NCI-H446 treated with DMSO at 0.1 percent for 48 hours (cell line): ENCODE results near the gene MFAP3L.
"Not testable (repeated sequence)": the region's sequence is repeated elsewhere in the genome, so short reads cannot be mapped to it uniquely, and the experiment has no call there.

ENCODE experiments used
- DNase-seq: peaks from one replicate; lab custom pipeline; 2025; lab: John Stamatoyannopoulos, UW

MFAP3L gene

DNA sequence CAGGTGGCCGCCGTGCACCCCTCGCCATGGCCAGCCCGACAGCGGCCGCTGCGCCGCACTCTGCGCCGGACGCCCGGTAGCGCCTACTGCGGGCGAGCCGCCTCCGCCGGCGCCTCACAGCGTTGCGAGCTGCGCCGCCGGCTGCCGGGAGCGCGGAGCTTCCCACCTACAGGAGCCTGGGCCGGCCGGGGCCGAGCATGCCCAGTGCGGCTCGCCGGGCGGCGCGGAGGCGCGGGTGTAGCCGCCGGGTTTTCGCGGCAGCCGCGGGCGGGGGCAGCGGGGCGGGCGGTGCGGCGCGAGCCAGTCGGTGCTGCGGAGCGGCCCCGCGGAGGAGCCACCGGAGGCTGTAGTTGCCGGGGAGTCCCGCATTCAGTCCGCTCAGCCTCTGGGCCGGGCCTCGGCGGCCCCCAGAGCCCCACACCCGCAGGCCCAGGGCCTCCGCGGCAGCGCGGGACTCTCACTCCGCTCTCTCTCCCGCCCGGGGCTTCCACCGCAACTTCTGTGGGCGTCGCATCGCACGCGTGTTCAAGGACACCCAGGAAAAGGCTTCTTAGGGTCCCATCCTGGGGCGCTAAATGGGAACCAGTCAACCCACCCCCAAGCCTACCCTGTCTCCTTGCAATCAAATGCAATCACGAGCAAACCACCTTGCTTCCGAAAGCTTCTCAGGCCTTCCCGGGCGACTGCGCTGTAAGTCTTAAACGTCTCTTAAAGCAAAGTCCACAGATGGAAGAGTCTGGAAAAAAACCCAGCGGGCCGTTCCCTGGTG, at the start of gene MFAP3L:
Gene MFAP3L, minus strand, starts transcription at position 143 of the 769 bp plus-strand sequence. CDS start 20,518 bp downstream, outside the sequence.
- peak; percentile 73 for DNase-seq

DNA sequence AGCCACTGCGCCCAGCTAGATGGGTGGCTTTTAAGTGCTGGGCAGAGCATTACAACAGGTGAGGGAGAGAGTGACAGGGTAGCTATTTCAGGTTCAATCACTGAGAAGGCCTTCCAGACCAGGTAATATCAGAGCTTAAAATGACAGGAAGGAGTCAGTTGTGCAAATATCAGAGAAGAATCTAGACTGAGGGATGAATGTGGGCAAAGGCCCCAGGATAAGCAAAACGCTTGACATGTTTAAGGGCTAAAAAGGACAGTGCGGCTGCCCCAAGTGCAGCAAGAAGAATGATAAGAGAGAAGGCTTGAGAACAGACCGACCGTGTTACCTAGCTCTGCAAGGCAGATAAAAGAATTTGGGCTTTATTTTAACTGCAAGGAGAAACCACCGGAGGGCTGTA, 45.0 kb upstream of the MFAP3L start:
- no peak for DNase-seq

DNA sequence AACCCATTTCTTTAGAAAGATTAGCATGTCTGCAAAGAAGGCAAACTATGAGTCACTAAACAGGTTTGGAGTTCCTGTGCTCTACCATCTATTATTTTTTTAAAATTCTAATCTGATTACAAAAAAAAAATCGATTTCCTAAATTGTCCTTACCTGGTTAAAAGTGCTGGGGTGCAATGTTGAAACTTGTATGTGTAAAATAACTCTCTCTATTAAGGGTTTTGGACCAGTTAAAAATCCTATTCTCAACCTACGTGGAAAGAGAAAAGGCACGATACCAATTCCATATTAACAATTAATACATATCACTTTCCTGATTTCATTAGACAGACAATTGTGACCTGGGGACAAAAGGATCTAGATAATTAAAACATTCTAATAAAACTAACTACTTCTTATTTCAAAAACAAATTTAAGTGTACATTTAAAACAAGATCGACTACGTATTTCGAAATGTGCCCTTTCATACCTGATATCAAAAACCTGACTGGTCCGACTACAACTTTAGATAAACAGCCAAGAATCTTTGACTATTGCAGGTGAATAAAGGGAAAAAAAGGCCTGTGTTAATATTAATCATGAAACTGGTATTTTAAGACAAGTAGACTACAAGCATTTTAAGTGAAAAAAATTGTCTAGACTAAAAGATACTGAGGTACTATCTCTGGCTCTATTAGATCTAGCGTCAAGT, 42.4 kb upstream of the MFAP3L start:
- no peak for DNase-seq

DNA sequence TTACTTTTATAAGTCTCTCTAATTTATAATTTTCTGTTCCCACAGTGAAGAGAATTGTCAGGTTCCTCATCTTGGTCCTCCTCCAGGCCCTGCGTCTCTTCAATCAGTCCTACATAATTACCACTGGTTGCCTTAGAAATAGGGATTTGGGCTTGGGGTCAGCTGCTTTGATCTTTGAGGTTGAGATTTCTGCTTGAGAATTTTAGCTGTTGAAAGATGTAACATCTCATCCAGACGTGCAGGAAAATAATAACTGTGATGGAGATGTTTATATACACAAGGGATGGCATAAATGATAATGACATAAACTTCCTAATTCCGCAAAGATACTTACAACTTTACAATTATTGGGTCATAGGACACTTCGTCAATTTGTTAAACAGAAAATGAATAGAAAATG, 33.2 kb upstream of the MFAP3L start:
- no peak for DNase-seq

DNA sequence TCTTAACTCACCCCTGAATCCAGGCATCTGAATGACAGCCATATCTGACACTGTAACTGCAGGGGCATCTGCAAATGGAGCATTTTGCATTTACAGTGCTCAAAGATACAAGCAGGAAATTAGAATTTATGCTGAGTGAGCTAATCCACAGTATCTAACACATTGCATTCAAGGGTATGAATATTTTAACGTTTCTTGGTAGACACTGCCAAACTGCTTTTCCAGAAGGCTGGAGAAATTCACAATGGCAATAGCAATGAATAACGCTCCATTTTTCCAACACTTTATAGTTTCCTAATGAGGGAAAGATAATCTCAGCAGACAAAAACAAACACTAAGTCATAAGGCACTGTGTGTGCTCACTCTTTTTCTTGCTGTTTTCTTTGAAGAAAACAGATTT, 32.6 kb upstream of the MFAP3L start:
- DNase-seq = no peak

DNA sequence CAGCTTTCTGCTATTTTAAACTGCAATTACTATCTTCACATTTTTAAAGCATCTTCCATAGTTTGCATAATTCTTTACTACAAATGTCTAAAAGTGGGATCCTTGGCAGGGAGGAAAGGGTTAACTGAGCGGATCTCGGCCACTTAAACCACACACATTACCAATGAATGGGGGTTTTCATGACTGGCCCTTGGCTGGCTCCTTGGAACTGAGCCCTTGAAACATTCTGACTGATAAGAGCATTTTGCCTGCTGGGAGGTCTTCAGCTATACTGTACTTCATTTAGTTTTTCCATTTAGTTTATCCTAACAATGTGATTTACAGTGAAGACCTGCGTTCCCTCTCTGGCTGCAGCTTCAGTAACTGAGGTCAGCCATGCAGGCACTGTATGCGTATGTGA, 31.7 kb upstream of the MFAP3L start:
- no peak for DNase-seq

DNA sequence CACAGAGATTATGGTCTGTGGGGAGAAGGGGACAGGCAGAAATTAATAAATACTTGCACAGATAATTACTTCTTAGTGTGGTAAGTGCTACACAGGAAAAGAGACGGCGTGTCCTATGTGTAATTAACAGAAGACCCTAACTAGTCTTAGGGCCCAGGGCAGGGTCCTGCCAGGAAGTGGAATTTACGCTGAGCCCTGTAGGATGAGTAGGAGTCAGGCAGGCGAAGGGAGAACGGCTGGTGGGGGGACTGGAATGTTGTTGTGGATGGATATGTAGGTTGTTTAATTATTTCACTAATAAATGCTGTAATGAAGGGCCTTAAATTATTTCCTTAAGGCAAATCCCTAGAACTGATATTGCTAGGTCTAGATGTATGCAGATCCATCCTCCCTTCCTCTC, 26.7 kb upstream of the MFAP3L start:
- no peak for DNase-seq

DNA sequence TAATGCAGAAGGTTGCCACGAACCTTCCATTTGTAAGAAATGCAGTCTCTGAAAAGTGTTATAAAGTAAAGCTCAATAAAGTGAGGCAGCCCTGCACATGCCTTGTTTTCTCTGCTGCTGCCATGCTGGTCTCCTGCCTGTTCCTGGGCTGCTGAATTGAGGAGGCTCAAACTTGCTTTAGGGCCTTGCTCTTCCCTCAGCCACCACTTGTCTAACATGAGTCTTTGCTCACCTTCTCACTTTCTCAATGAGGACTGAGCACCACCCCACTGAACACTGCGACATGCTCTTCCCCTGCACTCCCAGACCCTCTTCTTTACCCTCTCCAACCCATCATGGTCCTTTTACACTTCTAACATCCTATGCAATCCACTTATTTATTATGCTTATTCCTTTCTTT, 25.2 kb upstream of the MFAP3L start:
- no peak for DNase-seq

DNA sequence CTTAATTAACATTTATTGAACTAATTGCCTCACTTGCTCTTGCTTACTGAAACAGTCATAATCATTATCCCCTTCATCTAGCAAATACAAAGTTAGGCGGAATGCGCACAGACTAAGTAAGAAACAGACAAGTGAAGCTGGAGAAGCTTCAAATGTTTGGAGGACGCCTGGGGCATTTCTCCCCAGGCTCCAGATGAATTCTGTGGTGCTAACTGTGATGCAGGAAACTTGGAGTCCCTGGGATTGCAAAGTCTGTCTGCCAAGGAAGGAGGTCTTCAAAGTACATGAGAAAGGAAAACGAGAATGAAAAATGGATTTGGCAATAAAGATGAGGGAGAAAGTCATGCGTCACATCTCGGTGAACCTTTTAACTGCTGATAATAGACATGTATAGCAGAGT, 23.6 kb upstream of the MFAP3L start:
- DNase-seq = no peak

DNA sequence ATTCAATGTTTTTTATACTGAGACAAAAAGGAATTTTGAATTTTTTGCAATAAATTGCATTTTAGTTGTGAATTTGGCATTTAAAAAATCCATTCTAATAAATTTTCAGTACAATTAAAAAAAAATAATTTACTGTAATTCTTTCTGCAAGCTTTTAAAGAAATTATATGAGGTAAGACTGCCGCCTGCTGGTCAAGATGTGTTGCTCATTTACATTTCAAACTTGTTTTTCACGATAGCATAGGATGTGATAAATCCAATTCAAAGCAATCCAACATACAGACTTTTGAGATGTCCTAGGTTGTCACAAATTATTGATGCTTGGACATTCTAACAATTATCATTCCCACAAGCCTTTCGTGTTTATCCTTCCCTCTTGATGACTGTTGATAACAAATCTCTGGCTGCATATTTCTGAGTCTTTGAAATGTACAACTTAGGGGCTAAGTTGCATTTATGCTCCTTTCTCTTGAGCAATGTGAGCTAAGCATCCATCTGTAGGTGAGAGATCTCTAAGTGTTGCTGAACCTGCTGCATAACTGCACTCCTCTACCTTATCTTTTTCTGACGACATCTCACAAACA, 21.7 kb upstream of the MFAP3L start:
- peak; percentile 19 for DNase-seq

DNA sequence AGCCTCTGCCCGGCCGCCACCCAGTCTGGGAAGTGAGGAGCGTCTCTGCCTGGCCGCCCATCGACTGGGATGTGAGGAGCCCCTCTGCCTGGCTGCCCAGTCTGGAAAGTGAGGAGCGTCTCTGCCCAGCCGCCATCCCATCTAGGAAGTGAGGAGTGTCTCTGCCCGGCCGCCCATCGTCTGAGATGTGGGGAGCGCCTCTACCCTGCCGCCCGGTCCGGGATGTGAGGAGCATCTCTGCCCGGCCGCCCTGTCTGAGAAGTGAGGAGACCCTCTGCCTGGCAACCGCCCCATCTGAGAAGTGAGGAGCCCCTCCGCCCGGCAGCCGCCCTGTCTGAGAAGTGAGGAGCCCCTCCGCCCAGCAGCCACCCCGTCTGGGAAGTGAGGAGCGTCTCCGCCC, 20.0 kb upstream of the MFAP3L start:
- DNase-seq = not testable (repeated sequence)

DNA sequence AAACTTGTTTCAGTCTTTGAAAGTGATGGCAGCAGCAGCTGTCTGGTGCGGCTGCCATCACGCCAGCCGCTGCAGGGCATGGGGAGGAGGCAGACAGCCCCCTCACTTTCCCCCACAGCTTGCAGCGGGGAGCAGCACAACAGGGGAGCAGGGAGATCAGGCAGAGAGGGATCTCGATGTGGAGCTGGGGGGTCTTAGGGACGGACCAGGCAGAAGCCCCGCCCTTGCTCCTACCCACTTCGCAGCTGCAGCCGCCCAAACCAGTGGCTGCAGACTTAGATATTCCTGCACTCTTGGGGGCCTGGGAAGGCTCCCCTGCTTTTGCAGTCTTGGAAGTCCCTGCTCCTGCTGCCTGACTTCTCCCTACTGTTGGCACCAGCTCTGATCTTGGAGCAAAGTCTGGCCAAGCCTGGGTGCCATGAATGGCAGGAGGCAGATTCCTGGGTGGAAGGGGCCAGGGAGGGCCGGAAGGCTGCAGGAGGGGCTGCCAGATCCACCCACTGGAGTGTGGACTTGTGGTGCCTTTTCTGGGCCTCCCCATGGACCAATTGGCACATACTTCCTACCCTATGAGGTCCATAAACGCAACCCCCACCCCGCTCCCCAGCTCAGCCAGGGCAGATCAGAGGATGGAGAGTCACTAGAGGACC, 14.0 kb upstream of the MFAP3L start:
- DNase-seq = no peak

DNA sequence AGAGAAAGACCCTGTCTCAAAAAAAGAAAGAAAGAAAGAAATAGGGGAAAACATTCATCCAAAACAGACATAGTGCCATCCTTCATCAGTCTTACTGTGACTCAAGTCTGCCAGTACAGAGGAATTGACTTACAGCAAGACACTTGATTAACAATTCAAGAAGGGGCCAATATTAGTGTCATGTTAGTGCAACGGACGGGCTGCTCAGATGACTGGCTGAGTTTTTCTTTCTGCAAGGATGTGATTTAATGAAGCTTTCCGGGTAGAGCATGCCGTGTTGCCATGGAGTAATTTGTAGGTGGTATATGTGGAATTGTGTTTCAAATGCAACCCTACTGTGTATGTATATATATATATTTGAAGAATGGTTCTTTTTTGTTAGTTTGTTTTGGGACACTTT, 12.6 kb upstream of the MFAP3L start:
- no peak for DNase-seq

DNA sequence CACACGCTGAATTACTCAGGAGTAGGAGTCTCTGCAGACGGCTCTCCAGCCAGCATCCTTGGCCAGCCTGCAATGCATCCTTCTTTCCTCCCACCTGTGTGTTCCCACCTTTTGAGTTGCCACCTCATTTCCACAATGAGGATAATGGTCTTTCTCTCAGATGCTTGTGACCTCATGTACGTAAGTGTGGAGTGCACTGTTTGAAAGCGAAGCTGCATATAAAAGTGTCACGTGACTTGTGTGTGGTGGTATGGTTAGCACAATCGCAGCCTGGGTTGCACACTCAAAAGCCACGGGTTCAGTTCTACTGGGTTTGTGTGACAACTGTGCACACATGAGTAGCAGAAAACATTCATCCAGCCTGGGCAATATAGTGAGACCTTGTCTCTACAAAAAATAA, 12.0 kb upstream of the MFAP3L start:
- no peak for DNase-seq

DNA sequence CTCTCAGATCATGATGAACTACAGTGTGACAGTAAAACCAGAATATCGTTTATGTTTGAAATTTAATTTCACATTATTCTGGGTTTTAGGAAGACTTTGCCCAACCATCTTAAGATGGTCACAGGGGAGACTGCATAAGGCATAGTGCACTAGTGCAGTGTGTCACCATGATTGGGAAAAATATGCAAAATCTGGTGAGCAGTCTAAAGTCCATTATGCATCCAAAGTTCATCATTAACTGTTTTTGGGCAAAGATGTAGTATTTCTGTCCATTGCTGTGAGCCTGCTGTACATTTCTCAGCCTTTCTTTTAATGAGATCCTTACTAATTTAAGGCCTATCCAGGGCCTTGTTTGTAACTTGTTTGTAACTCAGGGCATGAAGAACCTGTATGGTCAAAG, 11.3 kb upstream of the MFAP3L start:
- no peak for DNase-seq

DNA sequence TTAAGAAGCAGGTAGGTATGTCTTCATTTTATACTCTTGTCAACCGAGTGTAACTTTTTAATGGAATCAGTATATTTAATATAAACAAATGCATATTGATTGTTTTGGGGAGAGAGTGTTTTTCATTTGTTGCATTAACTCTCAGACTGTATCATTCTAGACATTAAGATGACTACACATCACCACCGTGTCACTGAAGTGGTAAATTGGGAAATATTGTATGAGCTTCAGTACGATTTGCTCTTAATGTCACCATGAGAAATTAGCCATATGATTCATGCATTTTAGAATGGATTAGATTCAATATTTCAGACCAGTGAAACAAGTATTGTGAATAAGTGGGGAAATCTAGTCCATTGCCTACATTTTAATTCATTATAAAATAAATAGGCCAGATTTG, 9.7 kb upstream of the MFAP3L start:
- DNase-seq = no peak

DNA sequence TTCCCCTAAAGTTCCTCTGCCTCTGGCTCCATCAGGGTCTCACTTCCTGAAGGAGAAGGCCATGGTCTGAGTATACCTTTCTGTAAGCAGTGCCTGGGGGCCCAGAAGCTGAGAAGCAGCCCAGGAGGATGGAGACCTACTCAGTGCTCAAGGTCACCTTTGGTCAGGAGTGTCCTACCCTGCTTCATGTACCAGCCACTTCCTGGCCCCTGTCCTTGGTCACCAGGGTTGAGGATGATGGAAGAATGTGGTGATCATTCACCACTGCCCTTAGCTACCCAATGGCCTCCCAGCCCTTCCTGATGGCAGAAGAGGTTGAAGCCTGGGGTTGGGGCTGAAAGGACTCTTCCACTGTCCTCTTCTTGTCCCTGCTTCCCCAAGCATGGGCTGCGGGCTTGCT, 9.0 kb upstream of the MFAP3L start:
- DNase-seq = no peak

DNA sequence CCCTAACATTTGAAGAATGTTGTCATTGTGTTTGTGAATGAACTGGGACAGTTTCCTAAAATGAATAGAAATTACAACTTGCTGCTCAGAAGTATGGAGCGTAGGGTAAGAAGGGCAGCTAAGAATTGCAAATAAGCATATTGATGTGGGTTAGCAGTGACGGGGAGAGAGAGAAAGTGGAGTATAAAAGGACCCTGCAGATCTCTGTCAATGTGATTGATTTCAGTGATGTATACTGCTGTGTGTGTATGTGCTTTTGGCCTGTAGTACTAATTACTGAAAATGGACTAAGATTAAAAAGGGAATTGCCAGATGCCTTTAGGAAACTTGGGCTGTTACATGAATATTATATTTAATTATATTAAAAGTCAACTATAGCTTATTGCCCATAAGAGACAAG, 7.8 kb upstream of the MFAP3L start:
- no peak for DNase-seq

DNA sequence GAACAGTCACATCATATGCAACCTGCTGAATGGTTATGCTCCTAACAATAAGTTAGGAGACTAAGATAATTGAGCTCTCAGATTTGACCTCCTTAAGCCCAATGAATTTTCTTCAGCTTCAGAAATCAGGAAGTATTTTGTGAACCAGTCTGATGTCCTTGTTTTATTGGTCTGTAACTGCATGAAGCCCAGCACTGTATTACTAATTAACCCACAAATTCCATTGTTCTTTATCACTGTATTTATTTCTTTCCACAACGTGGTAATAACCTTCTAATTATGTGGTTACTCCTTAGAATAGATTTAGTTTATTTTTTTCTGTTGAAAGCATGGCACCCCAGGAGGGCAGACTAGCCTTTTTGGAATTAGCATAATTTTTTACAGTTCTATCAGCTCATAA, 3.9 kb upstream of the MFAP3L start:
- no peak for DNase-seq

DNA sequence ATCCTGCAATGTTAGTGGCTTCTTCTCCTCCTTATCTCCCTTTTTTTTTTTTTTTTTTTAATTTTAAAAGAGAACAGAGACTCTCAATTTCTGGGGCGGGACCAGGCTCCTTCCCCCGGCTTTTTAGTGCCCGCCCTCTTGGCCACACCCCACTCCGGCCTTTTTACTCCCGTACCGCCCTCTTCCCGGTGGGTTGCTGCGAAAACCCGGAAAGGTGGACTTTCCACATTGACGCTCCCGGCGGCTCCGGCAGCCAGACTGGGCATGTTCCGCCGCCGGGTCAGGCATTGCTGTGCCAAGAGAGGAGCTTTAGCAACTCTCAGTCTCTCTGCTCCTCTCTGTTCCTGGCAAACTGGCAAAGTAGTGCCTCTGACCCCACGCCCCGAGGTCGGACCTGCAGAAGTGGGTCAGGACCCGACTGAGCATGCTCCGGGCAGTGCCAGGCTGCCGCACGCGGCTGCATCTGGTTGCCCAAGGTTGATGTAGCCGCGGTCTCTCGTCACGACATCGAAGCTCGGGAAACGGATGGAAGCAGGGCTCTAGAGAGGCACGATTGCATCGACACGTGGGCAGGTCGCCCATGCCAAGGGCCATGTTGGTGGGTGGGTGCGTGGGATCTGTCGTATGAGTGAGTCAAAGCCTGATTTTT, 1.1 kb upstream of the MFAP3L start:
- DNase-seq = peak; percentile 80

DNA sequence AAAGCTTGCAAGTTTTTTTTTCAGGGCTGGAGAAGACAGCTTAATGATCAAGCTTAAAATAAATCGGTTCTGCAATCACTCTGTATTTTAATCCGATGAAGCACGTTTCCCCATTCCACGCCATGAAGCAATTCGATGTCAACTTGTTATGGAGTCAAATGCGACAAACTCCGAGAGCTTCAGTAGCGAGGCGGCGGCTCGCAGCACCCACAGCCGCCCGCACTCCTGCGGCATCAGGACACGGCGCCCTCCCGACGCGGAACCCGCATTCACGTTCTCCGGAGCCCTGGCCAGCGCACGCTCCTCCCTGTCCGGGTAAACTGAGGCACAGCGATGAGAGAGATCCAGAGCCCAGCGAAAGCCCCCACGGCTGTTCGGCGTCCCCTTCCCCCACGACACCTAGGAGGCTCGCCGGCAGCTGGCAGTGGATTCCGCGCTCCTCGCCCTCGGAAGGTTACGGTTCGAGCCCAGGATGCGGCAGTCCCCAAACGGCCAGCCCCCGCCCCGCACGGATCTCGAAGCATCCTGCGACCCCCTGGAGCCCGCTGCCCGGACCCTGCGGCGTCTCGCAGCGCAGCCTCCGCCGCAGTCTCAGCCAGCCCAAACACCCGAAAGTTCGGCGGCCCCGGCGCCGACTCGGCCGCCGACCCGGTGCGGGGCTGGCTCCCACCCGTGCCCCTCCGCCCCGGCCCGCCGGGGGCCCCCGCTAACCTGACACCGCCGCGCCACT, 507 bp downstream of the MFAP3L start:
- DNase-seq = no peak

DNA sequence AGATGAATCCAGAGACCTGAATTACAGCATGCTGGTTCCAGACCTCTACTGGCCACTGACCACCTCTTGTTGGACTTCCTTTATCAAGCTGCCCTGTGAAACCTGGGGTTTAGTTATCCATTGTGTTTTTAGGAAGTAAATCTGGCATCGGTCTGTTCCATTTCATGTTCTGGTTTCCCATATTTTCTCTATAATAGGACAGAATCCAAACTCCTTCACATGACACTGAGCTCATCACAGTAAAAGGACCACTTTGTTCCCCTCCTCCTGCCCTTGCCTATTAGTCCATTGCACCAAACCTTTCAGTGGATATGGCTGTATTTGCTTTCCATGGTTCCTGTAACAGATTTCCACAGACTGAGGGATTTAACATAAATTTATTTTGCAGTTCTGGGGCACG, 4.0 kb downstream of the MFAP3L start:
- DNase-seq = no peak
